Measurements from ENCODE around the gene SUCO.

The SUCO gene

DNA sequence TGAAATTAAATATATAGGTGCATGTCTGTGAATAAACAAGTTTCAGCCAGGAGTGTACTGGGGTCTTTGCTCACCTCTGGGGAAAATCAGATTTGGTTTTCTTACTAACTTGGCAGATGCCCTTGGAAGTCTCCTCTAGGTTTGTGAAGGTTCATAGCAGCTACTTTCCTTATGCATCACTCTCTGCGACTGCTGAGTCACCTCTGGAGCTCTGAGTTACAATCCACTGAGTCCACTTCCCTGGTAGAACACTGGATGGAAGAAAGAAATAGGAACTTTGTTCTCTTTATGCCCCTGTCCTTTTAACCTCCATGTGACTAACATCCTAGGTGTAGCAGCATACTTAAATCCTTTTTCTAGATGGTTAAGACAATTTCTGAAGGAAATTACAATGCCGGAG is 121.6 kb downstream of the SUCO start:
- no peak for DNase-seq (ENCODE audit: low read depth, low spot score)
- no peaks in the 10 kb centered on the region for H3K36me3 ChIP-seq (ENCODE audit: insufficient read depth, low read length)
- no peak for TF ChIP-seq POLR2AphosphoS5 (IDR thresholded peaks at IDR 0.05; ENCODE audit: borderline replicate concordance, low read depth, low read length)
- TF ChIP-seq FOXP2 (optimal IDR thresholded peaks at IDR 0.05; ENCODE audit: control extremely low read depth, extremely low read length, insufficient read depth) = no peak
- no peak for TF ChIP-seq EZH2 (IDR thresholded peaks at IDR 0.05)
- no peak overlapping the region for H3K9ac ChIP-seq (ENCODE audit: insufficient read length)
- no peak overlapping the region for H3K27ac ChIP-seq
- H3K9me3 ChIP-seq (ENCODE audit: low read depth, low read length) = no peaks in the 10 kb centered on the region
- H3K4me3 ChIP-seq = no peak overlapping the region

DNA sequence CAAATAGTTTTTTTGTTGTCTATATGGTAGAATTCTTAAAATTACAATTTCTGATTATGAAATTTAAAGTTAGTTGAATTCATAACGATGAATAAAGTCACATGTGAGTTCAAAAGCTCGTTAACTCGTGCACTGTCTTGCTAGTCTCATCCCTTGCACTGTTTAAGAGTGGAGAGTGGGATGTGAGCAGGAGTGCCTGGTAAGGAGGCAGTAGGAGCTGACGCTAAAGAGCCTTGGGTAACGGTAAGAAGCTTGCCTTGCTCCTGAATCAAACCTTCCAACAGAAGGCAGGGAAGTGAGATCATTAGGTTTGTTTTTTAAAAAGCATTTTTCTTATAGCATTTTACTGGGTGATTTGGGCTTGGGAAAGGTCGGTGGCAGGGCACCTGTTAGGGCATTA is 123.6 kb downstream of the SUCO start:
- H3K9ac ChIP-seq (ENCODE audit: insufficient read length) = no peak overlapping the region
- TF ChIP-seq POLR2AphosphoS5 (IDR thresholded peaks at IDR 0.05; ENCODE audit: borderline replicate concordance, low read depth, low read length) = no peak
- TF ChIP-seq FOXP2 (optimal IDR thresholded peaks at IDR 0.05; ENCODE audit: control extremely low read depth, extremely low read length, insufficient read depth) = no peak
- TF ChIP-seq EZH2 (IDR thresholded peaks at IDR 0.05) = no peak
- H3K36me3 ChIP-seq (ENCODE audit: insufficient read depth, low read length) = no peaks in the 10 kb centered on the region
- no peaks in the 10 kb centered on the region for H3K9me3 ChIP-seq (ENCODE audit: low read depth, low read length)
- H3K4me3 ChIP-seq = no peak overlapping the region
- H3K27ac ChIP-seq = no peak overlapping the region
- no peak for DNase-seq (ENCODE audit: low read depth, low spot score)

DNA sequence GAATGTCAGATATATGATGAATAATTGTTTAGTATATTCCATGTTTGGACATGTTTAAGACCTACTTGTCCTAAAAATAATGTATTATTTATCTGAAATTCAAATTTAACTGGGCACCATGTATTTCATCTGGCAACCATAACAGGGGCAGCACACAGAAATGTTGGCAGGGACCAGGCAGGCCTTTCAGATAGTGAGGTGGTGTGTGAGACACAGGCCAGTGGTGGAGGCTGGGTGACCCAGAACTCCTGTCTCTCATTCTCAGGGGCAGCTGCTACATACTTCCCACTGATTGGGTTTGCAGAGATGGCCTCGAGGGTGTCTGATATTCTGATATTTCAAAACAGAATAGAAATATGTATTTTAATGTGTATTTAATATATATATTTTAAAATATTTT is 124.6 kb downstream of the SUCO start:
- H3K27ac ChIP-seq = no peak overlapping the region
- no peaks in the 10 kb centered on the region for H3K36me3 ChIP-seq (ENCODE audit: insufficient read depth, low read length)
- H3K4me3 ChIP-seq = no peak overlapping the region
- no peak overlapping the region for H3K9ac ChIP-seq (ENCODE audit: insufficient read length)
- DNase-seq (ENCODE audit: low read depth, low spot score) = no peak
- TF ChIP-seq EZH2 (IDR thresholded peaks at IDR 0.05) = no peak
- H3K9me3 ChIP-seq (ENCODE audit: low read depth, low read length) = no peaks in the 10 kb centered on the region

DNA sequence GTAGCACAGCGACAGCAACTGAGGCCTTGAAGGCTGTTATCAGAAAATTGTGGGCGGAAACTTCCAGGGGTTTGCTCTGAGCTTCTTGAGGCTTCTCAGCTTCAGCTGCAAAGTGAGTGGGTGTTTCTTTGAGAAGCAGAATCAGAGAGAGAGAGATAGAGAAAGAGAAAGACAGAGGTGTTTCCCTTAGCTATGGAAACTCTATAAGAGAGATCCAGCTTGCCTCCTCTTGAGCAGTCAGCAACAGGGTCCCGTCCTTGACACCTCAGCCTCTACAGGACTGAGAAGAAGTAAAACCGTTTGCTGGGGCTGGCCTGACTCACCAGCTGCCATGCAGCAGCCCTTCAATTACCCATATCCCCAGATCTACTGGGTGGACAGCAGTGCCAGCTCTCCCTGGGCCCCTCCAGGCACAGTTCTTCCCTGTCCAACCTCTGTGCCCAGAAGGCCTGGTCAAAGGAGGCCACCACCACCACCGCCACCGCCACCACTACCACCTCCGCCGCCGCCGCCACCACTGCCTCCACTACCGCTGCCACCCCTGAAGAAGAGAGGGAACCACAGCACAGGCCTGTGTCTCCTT is 126.0 kb downstream of the SUCO start, which contains the start of gene FASLG:
Gene FASLG, plus strand, starts transcription at position 233 of the 583 bp plus-strand sequence. Its CDS starts 99 bp downstream, at position 332.
- H3K27ac ChIP-seq = no peak within 1 kb of the TSS
- TF ChIP-seq FOXP2 (optimal IDR thresholded peaks at IDR 0.05; ENCODE audit: control extremely low read depth, extremely low read length, insufficient read depth) = no peak
- TF ChIP-seq POLR2AphosphoS5 (IDR thresholded peaks at IDR 0.05; ENCODE audit: borderline replicate concordance, low read depth, low read length) = no peak
- no peak for TF ChIP-seq EZH2 (IDR thresholded peaks at IDR 0.05)
- no peaks in the 10 kb centered on the region for H3K9me3 ChIP-seq (ENCODE audit: low read depth, low read length)
- no peak for DNase-seq (ENCODE audit: low read depth, low spot score)
- H3K36me3 ChIP-seq (ENCODE audit: insufficient read depth, low read length) = no peaks in the 10 kb centered on the region
- no peak within 1 kb of the TSS for H3K4me3 ChIP-seq
- no peak within 1 kb of the TSS for H3K9ac ChIP-seq (ENCODE audit: insufficient read length)

DNA sequence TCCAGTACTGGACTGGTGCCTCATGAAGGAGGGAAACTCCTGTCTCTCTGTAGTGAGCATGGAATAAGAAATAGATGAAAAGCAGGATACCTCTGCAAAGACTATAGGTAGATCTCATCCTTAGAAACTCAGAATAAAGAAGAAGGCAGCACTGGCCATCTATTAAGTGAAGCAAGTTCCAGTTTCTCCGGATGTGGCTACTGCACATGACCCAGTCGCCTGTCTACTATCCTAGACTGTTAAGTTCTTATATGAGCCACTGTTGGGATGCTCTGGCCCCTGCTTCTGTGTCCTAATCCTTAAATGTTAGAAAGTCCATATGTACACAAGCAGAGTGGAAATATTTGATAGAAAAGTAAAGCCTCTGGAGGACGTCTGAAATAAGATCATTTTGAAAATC is 128.2 kb downstream of the SUCO start:
- Histone ChIP-seq H3K36me3 (ENCODE audit: insufficient read depth, low read length) (no peaks in the 10 kb centered on the region), H3K9me3 (ENCODE audit: low read depth, low read length) (no peaks in the 10 kb centered on the region), H3K4me3 (no peak overlapping the region), H3K9ac (ENCODE audit: insufficient read length) (no peak overlapping the region), H3K27ac (no peak overlapping the region)
- DNase-seq (ENCODE audit: low read depth, low spot score) = no peak
- TF ChIP-seq FOXP2 (optimal IDR thresholded peaks at IDR 0.05; ENCODE audit: control extremely low read depth, extremely low read length, insufficient read depth) (no peak), EZH2 (IDR thresholded peaks at IDR 0.05) (no peak), POLR2AphosphoS5 (IDR thresholded peaks at IDR 0.05; ENCODE audit: borderline replicate concordance, low read depth, low read length) (no peak)

Measured in SK-N-MC (cell line).